ENCODE data around the gene KLK4. TPM values are rescaled to one million over a fixed set of nuclear protein-coding genes. Genes with fewer than 3 reads are reported as not detected.
A peak's percentile ranks its signal among the peaks of the same experiment; 100 is the strongest.

The KLK4 gene
- total and polyA plus RNA-seq, 10 of the 15 experiments (the other 5 are each of a cell fraction or from before 2014, with no cell fraction given): 0.06 to 0.31 TPM; not detected in 8

DNA sequence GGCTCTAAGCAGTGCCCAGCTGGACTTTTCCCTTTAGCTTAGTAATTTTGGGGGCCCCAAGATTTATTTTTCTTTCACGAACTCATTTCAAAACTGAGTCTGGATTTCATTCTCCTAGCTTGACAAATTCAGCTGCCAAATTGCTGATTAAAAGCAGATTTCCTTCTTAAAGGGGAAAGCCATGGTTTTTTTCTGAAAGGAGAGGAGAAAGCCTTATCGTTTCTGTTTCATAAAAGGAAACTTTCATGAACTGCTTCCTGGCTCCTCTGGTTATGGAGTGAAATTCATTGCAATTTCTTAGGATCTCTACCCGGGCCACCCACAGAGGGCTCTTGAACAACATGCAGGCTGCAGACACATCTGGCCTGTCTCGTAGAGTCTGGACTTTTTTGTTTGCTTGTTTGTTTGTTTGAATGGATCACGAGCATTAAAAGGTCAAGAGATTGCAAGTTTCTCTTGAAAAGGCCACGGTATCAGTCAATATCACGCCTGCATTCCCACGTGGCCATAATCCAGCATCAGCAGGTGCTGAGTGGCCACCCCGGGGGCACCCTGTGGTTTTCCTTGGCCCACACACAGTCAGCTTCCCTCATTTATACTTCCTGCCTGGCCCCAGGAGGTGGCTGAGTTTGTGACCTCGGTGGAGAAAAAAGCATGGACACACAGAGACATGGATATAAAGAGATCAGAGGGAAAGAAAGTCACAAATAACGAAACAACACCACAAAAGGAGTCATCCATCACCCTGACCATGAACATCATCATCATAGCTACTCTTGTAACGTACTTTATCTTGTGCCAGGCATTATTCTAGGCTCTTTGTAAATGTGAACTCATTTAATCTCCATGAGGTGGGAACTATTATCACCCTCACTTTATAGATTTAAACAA lies 10.5 kb upstream of the KLK4 start:
- Histone ChIP-seq H3K27me3 (replicated peaks in 1 of 2; ENCODE audit: control insufficient read depth in 2 of 2, insufficient read depth in 2 of 2, low read length in 1 of 2) (no peaks in the 10 kb centered on the region), H4K20me1 (ENCODE audit: control insufficient read depth, insufficient read depth) (no peaks in the 10 kb centered on the region), H3K27ac (ENCODE audit: control insufficient read depth, insufficient read depth) (no peak overlapping the region), H3K9me3 (replicated peaks; ENCODE audit: control insufficient read depth, insufficient read depth, low read length) (no peaks in the 10 kb centered on the region), H3K36me3 (ENCODE audit: control insufficient read depth in 2 of 2, insufficient read depth in 2 of 2, low read length in 1 of 2) (no peaks in the 10 kb centered on the region), H3K79me2 (ENCODE audit: control insufficient read depth, insufficient read depth, low read length) (no peaks in the 10 kb centered on the region), H2AFZ (ENCODE audit: control insufficient read depth, low read depth, low read length) (peak overlapping the region; percentile 18; the same call in 1 of the 2 replicates), H3K4me3 (no peak overlapping the region), H3K4me2 (ENCODE audit: control insufficient read depth, insufficient read depth) (no peak overlapping the region), H3K9ac (ENCODE audit: control insufficient read depth, insufficient read depth, low read length) (0 out of 2 replicates have a peak overlapping the region, but pooled peaks have one; percentile 5), H3K4me1 (ENCODE audit: control insufficient read depth, insufficient read depth, low read length) (no peaks in the 10 kb centered on the region)
- FAIRE-seq (no peak), DNase-seq (ENCODE audit: low read depth, low spot score) (no peak), ATAC-seq (peak; percentile 65)
- ChIA-PET RAD21 (ENCODE audit: unreplicated experiment) (interaction anchor here (0.8 to 2.5 kb wide), 42 partner anchors 10 to 553 kb away, joined by 3 to 41 read pairs (median 5); partner anchors contain the start of genes KLK3 and KLK4), SMC1A (ENCODE audit: uncharacterized antibody, unreplicated experiment) (interaction anchor here (0.7 to 3.0 kb wide), 34 partner anchors 9 to 564 kb away, joined by 3 to 37 read pairs (median 6); partner anchors contain the start of gene POLD1), POLR2A (interaction anchor here (0.5 to 1.2 kb wide), 2 partner anchors 121 to 207 kb away, joined by 3 to 4 read pairs; no protein-coding TSS in a partner anchor), CTCF (interaction anchor here (0.6 to 4.5 kb wide), 58 partner anchors 10 to 693 kb away, joined by 3 to 42 read pairs (median 5); partner anchors contain the start of genes ACP4, KLK2, KLK3 and KLK4)
- intact Hi-C loops (cut with micrococcal nuclease; ENCODE audit: unreplicated experiment): loop anchor here (1.0 to 2.0 kb wide), 4 partner anchors 83 to 384 kb away; no protein-coding TSS in a partner anchor
- WGBS (ENCODE audit: insufficient coverage, insufficient replicate concordance, low lambda C conversion rate, missing lambda C conversion rate): 4% methylated on average over 12 of the region's 12 CpGs
- no TSS peak for BruUV-seq (replicated peaks)
- in situ Hi-C loops (cut with MboI): loop anchor here (10.0 kb wide), 1 partner anchor 387 kb away; no protein-coding TSS in a partner anchor
- TF ChIP-seq POLR2AphosphoS2 (IDR thresholded peaks at IDR 0.05; ENCODE audit: low read depth, low read length) (no peak), MYB (IDR thresholded peaks at IDR 0.05; ENCODE audit: borderline replicate concordance, low read depth, low read length) (no peak), SREBF2 (IDR thresholded peaks at IDR 0.05; ENCODE audit: low read length) (no peak), IKZF2 (IDR thresholded peaks at IDR 0.05) (0 out of 4 replicates have a peak, but pooled peaks of 1 of the 2 experiments have one; percentile 12), SKIL (IDR thresholded peaks at IDR 0.05; ENCODE audit: low read depth, poor library complexity, severe bottlenecking) (peak; percentile 19), MTA3 (IDR thresholded peaks at IDR 0.05; ENCODE audit: borderline replicate concordance, low read length) (no peak), EED (IDR thresholded peaks at IDR 0.05; ENCODE audit: low read depth) (no peak), BHLHE40 (IDR thresholded peaks at IDR 0.05; ENCODE audit: borderline replicate concordance in 1 of 2, low read depth in 2 of 2, low read length in 1 of 2) (no peak), NR2C1 (IDR thresholded peaks at IDR 0.05) (no peak), ZNF592 (IDR thresholded peaks at IDR 0.05) (no peak), SIX5 (IDR thresholded peaks at IDR 0.05; ENCODE audit: low read depth, low read length, severe bottlenecking) (no peak), SREBF1 (IDR thresholded peaks at IDR 0.05; ENCODE audit: low read length) (no peak), BRCA1 (IDR thresholded peaks at IDR 0.05; ENCODE audit: low read depth, low read length) (no peak), IKZF1 (conservative IDR thresholded peaks at IDR 0.05) (0 out of 2 replicates have a peak, but pooled peaks have one; percentile 30)
- TF ChIP-seq, protein P1, sequence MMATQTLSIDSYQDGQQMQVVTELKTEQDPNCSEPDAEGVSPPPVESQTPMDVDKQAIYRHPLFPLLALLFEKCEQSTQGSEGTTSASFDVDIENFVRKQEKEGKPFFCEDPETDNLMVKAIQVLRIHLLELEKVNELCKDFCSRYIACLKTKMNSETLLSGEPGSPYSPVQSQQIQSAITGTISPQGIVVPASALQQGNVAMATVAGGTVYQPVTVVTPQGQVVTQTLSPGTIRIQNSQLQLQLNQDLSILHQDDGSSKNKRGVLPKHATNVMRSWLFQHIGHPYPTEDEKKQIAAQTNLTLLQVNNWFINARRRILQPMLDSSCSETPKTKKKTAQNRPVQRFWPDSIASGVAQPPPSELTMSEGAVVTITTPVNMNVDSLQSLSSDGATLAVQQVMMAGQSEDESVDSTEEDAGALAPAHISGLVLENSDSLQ (IDR thresholded peaks at IDR 0.05): peak; percentile 24; the same call in 1 of the 2 replicates

Measured in GM12878 (cell line).